HG03378 (cell line): ENCODE measurements around the gene NRCAM.
"Not testable (repeated sequence)": the region's sequence is repeated elsewhere in the genome, so short reads cannot be mapped to it uniquely, and the experiment has no call there.

Experiments used
- ATAC-seq: cut with Tn5 transposase; IDR thresholded peaks from one replicate; pipeline ENCODE4 v1.9.1; 2021; ENCODE audit warnings: mild to moderate bottlenecking, moderate library complexity; ENCODE audit not compliant: unreplicated experiment

Gene NRCAM

DNA sequence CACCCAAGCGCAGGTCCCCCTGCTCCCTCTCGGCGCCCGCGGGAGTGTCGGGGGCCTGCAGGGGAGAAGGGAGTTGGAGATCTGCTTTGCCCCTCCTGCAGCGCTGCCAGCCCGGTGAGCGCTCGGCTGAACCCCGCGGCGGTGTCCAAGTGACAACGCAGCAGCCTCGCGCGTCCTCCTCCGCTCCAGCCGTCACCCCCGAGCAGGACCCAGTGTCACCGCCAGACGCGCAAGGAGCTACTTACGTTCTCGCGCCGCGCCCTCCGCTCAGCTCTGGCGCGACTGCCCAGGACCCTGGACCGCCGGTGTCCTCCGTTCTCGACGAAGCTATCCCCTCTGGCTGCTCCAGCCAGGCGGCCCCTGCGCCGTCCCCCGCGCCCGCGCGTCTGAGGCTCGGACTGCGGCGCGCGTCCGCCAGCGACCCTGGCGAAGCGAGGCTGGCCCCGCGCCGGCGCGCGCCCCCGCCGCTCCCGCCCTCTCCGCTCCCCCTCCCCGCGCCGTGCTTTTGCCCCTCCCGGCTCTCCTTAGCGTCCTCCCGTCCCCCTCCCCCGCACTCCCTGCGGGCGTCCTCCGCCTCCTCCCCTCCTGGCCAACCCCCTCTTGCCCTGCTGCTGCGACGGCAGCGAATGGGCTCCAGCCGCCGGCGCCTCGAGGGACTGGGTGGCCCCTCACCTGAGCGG is at the start of gene NRCAM:
TSS of gene NRCAM (minus strand) at position 439 of the 680 bp plus-strand sequence. CDS start 216,372 bp downstream, outside the sequence.
- no peak for ATAC-seq

DNA sequence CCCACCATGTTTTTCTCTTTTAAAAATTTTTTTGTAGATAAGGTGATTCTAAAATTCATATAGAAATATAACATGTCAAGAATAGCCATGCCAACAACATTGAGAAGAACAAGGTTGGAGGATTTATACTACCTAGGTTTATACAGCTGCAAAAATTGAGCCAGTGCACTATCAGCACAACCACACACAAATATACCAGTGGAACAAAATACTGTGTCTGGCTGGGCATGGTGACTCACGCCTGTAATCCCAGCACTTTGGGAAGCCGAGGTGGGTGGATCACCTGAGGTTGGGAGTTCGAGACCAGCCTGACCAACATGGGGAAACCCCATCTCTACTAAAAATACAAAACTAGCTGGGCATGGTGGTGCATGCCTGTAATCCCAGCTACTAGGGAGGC is 48.3 kb upstream of the NRCAM start:
- ATAC-seq: not testable (repeated sequence)

DNA sequence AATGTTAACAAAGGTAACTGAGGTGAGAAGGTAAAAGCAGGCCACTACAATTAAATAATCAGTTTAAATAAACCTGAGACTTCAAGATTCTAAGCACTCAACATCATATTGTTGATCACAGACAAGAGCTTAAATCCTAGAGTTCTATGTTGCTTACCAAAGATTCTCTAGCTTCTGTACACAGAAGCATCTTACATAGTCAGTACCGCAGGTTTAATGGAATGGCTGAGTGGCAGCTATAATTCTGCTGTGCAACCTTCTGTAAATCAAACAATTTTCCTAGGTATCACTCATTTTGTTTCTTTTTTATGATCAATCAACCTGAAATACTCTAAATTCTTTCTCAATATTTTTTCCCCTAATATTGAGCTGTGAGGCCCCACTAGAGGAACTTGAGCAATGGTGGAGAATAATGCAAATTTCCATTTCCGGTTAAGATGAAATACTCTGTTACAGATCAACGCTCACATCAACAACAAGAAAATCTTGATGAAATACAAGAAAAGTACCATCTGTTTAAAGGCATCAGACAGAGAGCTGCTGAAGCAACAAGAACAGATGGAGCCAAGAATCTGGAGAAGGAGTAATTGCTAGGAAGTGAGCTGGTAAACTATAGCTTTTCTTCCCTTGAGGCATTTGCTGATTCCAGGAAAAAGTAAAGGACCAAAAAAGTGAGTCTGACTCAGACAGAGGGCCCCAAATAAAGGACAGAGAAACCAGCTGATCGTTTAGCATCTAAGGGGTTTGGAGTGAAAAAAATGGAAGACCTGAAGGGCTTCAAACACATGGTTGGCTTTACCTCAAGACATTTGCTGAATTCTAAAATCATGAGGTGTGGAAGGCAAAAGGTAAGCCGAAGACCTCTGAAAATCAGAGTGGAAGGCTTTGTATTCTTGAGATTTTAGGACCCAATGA is 47.1 kb upstream of the NRCAM start:
- peak; percentile 93 for ATAC-seq

DNA sequence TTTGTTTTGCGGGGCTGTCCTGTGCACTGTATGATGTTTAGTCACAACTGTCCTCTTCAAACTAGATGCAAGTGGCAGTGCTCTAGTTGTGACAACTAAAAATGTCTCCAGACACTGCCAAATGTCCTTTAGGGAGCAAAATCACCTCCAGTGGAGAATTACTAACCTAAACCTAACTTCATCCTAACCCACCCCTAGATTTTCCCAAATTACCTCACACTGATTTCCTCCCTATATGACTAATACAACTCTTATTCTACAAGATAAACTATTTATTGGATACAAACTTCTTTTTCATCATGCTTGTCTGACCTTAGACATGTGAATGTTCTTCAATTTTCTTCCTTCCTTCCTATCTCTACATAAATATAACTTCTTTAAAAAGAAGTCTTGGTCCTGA is 43.3 kb upstream of the NRCAM start:
- ATAC-seq: no peak

DNA sequence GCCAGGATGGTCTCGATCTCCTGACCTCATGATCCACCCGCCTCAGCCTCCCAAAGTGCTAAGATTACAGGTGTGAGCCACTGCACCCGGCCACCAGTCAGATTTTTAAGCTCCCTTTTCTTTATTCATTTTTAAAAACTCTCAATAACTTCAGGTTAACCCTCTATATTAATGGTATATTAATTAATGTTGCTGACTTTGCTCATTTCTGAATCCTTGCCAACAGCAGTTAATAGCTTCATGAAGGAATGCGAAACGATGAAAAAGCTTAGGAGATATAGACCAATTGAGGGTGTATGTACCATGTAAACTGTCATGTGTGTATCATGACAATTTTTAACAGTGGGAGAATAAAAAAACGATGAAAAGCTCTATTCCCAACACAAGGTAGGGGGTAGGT is 42.2 kb upstream of the NRCAM start:
- ATAC-seq: no peak

DNA sequence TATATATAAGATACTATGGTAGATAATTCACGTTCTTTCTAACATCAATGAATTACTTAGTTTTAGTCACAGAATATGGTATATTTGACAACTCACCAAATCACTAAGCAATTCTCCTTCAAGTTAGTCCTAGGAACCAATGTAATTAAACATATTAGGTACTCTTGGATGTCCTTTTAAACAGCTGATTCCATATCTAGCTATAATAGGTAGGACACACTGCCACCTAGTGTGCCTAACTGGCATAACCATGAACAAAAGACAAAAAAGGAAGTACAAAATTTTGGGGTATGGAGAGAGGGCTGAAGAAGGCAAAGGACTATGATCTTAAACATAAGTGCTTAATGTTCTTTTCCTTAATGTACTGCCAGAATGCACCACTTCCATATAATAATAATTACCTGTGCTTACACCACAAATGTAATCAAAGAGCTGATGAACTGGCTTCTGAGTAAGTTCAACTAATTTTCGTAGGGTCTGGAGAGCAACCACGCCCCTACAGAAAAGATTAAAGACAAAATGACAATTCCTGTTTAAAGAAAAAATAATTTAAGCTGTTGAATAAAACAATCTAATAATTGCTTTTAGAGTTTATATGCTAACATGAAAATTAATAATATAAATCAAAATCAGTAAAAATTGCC is 41.0 kb upstream of the NRCAM start:
- peak; percentile 81 for ATAC-seq

DNA sequence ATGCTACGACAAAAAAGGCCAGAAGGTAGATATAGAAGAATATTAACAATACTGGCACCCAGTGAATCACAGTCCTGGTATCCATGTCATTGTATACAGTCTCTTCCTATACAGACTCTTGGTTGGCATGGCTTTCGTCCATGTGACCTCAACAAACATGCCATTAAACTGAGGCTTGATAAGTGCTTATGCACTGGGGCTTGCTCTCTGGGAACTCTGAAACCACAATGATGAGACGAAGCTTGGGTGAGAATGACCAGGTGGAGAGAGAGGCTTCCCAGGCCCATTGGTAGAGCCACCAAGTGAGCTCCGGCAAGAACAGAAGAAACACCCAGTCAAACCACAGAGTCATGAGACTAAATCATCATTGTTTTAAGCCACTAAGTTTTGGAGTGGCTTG is 36.5 kb upstream of the NRCAM start:
- ATAC-seq: no peak

DNA sequence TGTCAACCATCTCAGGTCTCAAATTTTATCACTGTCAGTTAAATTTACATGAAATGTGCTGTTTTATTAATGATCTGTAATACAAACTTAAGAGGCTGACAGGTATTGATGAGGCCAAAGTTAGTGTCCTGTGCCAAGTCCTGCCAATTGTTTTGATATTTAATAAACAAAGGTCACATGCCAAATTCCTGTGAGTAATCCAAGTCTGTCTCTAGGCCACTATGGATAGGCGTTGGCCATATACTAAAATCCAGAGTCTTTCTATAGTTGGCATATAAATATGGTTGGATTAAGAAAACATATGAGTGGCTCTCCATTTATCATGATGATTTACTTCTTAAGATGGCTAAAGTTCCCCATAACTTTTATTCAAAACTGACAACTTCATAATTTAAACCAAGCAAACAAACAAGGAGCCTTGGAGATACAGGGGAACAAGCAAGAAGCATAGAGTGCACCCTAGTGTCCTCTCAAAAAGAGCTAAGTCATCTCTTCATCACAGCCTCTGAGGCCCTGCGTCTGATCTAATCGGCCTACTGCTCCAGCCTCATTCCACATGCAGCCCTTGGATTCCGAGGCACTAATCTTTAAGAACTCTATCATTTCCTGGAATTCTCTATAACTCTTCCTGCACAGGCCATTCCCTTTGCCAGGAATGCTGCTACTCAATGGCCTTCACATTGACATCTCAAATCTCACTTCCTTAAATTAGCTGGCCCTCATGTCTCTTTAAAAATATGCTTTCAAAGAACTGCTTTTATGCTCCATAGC is 32.7 kb upstream of the NRCAM start:
- no peak for ATAC-seq

DNA sequence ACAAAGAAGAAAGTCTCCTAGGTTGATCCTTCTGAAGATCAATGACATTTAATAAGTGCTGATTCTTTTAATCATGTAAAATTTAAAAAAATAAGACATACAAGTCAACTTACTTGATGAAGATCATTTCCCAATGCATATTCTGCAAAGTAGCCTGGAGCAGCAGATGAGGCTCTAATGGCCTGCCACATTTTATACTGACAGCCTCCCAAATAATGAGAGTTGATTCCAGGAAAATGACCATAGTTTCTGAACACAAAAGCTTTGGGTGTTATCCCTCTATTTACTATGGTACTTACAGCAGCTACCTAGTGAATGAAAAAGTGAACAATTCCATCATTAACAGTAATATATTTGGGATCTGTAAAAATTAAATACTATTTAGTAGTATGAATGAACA is 31.4 kb upstream of the NRCAM start:
- ATAC-seq: no peak

DNA sequence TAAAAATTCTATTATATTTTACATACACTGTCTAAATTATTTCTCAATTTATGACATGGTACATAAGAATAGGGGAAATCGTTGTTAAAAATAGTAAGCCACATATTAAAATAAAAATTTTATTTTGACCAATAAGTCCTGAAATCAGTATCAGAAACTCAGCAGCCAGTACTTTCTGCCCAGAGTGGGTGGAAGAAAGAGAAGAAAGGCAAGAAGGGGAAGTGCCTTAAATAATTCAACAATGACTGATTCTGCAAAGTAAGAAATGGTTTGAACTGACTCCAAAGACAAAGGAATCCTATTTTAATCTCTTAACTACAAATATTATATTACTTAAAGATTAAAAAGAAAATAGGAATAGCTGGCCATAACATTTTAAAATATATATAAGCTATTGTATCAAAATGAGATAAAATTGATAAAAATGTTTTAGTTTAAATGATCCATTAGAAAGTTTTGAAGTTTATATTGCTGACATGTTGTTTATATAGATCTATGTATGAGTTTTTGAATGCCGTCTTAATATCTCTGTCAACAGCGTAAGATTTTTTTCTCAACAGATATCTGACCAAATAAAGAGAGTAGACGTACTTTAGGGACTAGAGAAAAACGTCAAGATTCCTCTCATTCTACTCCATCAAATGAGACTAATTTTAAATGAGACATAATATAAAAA is 30.2 kb upstream of the NRCAM start:
- ATAC-seq: peak; percentile 67

DNA sequence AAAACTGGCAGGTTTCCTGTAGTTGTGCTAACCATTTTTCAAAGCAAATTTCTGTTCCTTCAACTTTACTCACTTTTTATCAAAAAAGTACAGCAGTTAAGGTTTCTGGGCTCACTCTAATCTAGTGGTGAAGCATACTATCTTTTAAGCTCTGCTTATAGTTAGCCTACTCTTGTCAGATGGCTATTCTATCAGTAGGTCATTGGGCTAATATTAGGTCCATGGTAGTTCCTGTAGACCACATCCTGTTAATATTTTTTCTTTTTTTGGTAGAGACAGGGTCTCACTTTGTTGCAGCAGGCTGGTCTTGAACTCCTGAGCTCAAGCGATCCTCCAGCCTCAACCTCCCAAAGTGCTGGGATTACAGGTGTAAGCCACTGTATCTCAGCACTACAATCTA is 27.9 kb upstream of the NRCAM start:
- ATAC-seq: no peak

DNA sequence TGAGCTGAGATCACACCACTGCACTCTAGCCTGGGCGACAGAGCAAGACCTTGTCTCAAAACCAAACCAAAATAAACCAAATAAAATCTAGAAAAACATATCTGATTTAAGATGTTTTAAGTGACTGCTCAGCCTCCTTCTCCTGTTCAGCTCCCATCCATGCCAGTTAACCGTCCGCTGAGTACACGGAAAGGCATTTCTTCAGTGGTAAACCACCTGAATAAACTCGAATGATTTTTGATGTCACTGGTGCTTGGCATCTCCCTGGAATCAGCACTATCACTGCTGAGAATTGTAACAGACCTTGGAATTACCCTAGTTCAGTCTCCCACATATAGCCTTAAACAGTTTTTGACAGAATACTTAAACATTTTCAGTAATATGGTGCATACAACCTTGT is 24.1 kb upstream of the NRCAM start:
- no peak for ATAC-seq

DNA sequence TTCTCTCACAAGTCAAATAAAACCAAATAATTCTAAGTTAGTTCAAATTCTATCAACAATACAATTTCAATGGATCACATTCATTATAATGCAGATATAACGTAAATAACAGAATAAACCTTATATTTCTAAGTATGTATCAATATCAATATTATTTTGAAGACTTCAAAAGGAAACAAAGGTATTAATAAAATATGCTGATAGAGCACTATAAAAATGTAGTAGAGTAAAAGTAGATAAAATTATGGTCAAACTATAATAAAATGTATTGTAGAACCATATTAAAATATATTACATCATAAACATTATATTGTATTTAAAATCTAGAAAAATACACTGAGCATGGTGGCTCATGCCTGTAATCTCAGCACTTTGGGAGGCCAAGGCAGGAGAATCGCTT is 23.5 kb upstream of the NRCAM start:
- ATAC-seq: no peak

DNA sequence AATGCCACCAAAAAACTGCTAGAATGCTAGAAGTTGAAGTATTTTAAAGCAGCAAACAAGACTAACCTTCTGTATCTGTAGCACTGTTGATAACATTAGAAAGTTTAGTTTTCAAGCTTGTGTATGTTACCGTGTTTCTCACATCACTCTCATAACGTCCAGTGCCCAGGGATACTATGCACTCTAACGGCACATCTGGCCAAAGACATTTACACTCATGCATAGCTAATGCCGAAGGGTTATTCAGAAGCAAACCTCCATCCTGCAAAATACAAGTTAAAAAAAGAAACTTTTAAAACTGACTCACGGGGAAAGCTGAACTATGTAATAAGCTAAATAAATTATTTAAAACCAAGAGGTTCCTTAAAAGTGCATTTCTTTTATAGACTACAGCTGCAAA is 22.9 kb upstream of the NRCAM start:
- no peak for ATAC-seq

DNA sequence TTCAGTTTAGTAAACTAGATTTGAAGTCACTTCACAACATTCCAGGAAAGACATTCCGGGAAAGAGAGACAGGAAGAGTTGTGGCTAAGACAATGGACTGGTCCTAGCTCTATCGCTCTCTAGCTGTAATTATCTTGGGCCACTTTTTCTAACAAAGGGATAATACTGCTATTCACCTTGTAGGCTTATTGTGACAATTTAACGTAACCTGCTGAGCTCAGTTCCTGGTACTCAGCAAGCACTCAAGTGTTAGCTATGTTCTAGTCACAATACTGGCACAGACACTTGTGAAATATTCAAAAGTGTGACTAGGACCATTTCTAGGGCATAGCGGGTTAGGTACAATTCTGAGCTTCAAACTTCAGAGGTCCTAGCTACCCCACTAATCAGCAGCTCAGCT is 12.0 kb upstream of the NRCAM start:
- no peak for ATAC-seq

DNA sequence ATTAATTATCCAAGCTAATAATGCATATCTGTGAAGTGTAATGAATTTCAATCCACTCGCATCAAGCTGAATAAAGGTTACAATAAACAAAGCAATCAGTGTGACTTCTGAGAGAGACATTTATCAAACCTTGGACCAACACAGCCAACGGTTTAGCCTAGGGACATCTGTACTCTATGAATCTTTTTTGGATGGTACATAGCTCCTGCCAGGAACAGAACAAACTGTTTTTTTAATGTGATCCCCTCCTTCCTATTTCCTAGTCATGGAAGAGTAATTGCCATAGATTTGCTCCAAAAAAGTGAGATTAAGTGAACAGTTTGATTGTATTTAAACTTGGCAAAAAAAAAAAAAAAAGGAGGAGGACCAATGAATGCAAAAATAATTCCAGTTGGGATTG is 11.2 kb upstream of the NRCAM start:
- ATAC-seq: no peak

DNA sequence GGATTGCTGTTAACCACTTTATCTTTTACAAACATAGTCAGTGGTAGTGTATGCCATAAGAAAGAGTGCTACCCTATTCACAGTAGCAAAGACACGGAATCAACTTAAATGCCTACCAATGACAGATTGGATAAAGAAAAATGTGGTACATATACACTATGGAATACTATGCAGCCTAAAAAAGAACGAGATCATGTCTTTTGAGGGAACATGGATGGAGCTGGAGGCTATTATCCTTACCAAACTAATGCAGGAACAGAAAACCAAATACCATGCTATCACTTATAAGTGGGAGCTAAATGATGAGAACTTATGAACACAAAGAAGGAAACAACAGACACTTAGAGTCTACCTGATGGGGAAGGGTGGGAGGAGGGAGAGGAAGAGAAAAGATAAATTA is 10.1 kb upstream of the NRCAM start:
- ATAC-seq: not testable (repeated sequence)

DNA sequence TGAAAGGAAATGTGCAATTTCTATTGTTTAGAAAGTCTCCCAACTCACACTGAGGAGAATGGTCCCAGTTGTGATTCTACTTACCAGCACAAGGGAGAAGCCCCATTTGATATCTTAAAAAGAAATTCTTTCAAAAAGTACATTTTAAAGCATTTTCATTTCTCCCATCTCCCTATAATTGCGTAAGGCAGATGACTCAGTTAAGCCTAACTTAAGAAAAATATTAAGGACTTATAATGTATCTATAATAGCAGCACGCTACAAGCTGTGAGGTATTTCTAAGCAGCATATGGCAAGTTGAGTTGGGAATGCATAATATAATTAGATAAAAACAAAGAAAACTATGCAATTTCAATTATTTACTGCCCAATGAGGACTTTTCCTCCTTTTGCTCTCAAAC is 8.5 kb upstream of the NRCAM start:
- ATAC-seq: no peak

DNA sequence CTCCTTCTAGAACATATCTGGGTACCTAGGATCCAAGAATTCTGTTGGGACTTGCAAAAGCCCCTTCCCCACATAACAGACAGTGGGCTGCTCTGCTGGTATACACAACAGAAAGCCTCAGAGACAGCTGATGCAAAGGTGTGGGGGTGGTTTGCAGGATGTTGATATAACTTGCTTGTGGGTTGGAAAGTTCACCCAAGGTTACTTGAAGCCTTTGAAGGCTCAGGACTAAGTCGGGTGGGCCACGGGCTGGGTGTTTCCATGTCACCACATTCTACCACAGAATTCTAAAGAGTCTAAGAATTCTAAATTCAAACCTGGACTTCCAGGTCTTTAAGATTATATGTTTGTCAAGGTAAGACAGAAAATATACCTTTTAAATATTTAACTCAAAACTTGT is 7.4 kb upstream of the NRCAM start:
- no peak for ATAC-seq

DNA sequence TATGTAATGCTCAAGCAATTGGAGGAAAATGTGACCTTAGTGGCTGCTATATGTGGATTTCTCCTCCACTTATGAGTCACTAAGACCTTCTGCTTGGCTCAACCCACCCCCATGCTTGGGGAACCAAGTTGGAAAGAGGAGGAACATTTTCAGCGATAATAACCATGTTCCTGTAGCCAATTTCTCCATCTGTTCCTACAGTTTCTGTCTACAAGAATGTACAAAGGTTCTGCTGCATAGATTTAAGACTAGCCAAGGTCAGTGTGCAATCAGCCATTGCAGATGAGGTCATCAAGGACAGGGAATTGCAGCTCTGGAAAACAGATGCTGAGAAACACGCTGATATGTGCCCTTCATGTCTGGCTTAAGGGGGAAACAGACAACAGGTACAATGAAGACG is 5.6 kb upstream of the NRCAM start:
- ATAC-seq: no peak

DNA sequence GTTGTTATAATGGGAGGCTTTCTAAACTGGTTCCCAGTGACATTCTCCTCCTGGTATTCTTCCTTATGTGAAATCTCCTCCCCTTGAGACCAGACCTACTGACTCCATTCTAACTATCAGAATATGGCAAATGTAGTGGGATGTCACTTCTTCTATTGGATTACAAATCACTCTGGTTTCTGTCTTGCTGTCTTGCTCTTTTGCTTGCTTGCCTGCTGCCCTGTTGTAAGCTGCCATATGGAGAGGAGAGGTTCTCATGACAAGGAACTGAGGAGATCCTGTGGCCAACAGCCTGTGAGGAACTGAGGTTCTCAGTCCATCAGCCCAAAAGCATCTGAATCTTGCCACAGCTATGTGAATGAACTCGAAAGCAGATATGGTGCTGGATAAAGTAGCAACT is 4.7 kb upstream of the NRCAM start:
- ATAC-seq: no peak
